Transverse colon (tissue), 4 donors: Measurements from ENCODE around the gene CACNA2D1. TPM values are rescaled to one million over a fixed set of nuclear protein-coding genes. Genes with fewer than 3 reads are reported as not detected.

ENCODE experiments used
- DNase-seq: peaks from one replicate; pipeline ENCODE4 v3.0.0-alpha.2; 2019
- H3K27ac ChIP-seq, 4 donors: fragments of 200-600 bp; sonication (generic); 2 replicates each; pipeline ENCODE4 v1.5.1; 2016 to 2018; ENCODE audit warnings: inconsistent platforms in 4 of 4
- H3K27me3 ChIP-seq: fragments of 200-600 bp; sonication (generic); 2 replicates; pipeline ENCODE4 v1.5.1; 2017; ENCODE audit warnings: inconsistent platforms
- H3K36me3 ChIP-seq, 4 donors: fragments of 200-600 bp; sonication (generic); 2 replicates each; pipeline ENCODE4 v1.5.1; 2017 to 2019; ENCODE audit warnings: inconsistent platforms in 4 of 4
- H3K4me1 ChIP-seq, 4 donors: fragments of 200-600 bp; sonication (generic); 2 replicates each; pipeline ENCODE4 v1.5.1; 2017 to 2020; ENCODE audit warnings: inconsistent platforms in 4 of 4
- H3K4me3 ChIP-seq, 4 donors: fragments of 200-600 bp; sonication (generic); 1 replicate in 1 of 4; 2 replicates in 3 of 4; pipeline versions ENCODE4 v1.5.1 to v1.6.1; 2017 to 2019; ENCODE audit warnings: inconsistent platforms in 4 of 4
- H3K9me3 ChIP-seq, 2 donors: fragments of 200-600 bp; sonication (generic); 2 replicates each; pipeline ENCODE4 v1.5.1; 2017 to 2019; ENCODE audit warnings: inconsistent platforms in 2 of 2
- EP300 ChIP-seq: sonication (generic); formaldehyde crosslinking; IDR thresholded peaks from one replicate; pipeline ENCODE4 v1.6.1; 2017; ENCODE audit warnings: antibody characterized with exemption, low read depth
- POLR2A ChIP-seq: fragments of 450-650 bp; IDR thresholded peaks from one replicate; pipeline ENCODE4 v1.6.1; 2016; ENCODE audit warnings: antibody characterized with exemption, mild to moderate bottlenecking, moderate library complexity
- POLR2AphosphoS5 ChIP-seq, 3 donors: sonication (generic); formaldehyde crosslinking; IDR thresholded peaks; one replicate each; pipeline ENCODE4 v1.6.1; 2016; ENCODE audit warnings: antibody characterized with exemption in 3 of 3
- WGBS, 2 donors: methylation state at CpG; one replicate each; pipeline ENCODE4 v1.1.5; 2018; ENCODE audit warnings: low coverage in 1 of 2; 5-methylcytosine and 5-hydroxymethylcytosine counted together
- in situ Hi-C, 4 donors: fragments of 200-750 bp; cut with MboI; loops; one replicate each; pipeline versions ENCODE4 v1.15.0 to v1.15.1; 2017; ENCODE audit warnings: low sequenced_read_pairs in 3 of 4, low pct_ligation_motif_present in 1 of 4, low pct_unique_long_range_greater_than_20kb in 1 of 4
- intact Hi-C: fragments of 100-400 bp; cut with DNase I; formaldehyde crosslinking; loops from one replicate; pipeline ENCODE4 v1.15.1; 2023; ENCODE audit warnings: low total_unique reads
- total RNA-seq, 4 donors: library from RNA; depleted of rRNA; stranded (reverse); fragments of >200 nt; gene quantifications; one replicate each; pipeline ENCODE4 v1.1.0, GENCODE V29; 2016
- TF ChIP-seq, protein P1 (sequence below), 5 experiments: fragments of 200-600 bp in 3 of 5; fragments of 450-650 bp in 2 of 5; sonication (generic) in 3 of 5; IDR thresholded peaks; 1 replicate in 2 of 5; 2 replicates in 3 of 5; pipeline ENCODE4 v1.5.1; 2016 to 2017; ENCODE audit warnings: antibody characterized with exemption in 5 of 5, inconsistent platforms in 3 of 5, mild to moderate bottlenecking in 2 of 5, moderate library complexity in 1 of 5

The CACNA2D1 gene
- total RNA-seq, 4 donors from 2014 or later: 11.0 to 126 (median 22.9) TPM

DNA sequence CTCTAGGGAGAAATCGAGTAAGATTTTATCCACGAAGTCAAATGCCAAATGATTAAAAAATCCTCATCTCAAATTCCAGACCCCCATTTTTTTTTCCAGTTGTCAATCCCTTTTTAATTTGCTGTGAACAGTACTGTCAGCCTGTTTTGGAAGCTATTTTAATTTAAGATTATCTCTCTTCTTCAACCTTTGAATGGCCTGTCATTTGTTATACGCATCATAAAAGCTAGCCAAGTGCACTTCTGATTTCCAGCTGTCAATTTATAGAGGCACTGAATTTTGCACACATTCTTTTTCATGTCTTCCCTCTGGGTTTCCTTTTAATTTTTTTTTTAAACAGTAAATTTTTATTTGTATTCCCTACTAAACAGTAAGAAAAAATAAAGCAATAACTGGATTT, 337.4 kb downstream of the CACNA2D1 start:
- H3K36me3 ChIP-seq: no peaks in the 10 kb centered on the region

DNA sequence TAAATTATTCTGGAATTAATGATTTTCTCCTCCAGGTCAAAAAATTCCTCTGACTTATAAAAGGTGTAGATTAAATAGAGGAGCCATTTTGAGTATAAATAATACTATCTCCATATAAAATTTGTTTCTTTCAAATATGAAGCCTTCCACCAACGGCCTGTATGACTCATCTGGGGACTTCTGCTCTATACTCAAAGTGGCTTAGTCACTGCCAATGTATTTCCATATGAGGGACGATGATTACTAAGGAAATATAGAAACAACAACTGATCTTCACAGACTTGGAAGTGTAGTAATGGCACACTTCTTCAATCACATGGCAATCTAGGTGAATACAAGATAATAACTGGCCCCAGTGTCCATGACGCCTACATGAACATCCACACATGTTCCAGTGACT, 338.1 kb downstream of the CACNA2D1 start:
- Histone ChIP-seq H3K27me3 (no peaks in the 10 kb centered on the region), H3K4me1 (no peaks in the 10 kb centered on the region), H3K4me3 (no peak overlapping the region), H3K9me3 (no peaks in the 10 kb centered on the region), H3K36me3 (no peaks in the 10 kb centered on the region), H3K27ac (no peak overlapping the region)
- in situ Hi-C loops (no loop called here), intact Hi-C loops (no loop called here)
- TF ChIP-seq POLR2AphosphoS5 (IDR thresholded peaks at IDR 0.05) (no peak), EP300 (no peak), POLR2A (no peak)
- TF ChIP-seq, protein P1, sequence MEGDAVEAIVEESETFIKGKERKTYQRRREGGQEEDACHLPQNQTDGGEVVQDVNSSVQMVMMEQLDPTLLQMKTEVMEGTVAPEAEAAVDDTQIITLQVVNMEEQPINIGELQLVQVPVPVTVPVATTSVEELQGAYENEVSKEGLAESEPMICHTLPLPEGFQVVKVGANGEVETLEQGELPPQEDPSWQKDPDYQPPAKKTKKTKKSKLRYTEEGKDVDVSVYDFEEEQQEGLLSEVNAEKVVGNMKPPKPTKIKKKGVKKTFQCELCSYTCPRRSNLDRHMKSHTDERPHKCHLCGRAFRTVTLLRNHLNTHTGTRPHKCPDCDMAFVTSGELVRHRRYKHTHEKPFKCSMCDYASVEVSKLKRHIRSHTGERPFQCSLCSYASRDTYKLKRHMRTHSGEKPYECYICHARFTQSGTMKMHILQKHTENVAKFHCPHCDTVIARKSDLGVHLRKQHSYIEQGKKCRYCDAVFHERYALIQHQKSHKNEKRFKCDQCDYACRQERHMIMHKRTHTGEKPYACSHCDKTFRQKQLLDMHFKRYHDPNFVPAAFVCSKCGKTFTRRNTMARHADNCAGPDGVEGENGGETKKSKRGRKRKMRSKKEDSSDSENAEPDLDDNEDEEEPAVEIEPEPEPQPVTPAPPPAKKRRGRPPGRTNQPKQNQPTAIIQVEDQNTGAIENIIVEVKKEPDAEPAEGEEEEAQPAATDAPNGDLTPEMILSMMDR (IDR thresholded peaks at IDR 0.05): no peak
- 51 to 54% methylated on average over 3 of the region's 3 CpGs for WGBS, 2 donors
- no peak for DNase-seq

More for the DNA sequence above, 337.4 kb downstream of the CACNA2D1 start:
- in situ Hi-C loops: no loop called here
- Histone ChIP-seq H3K4me1 (no peaks in the 10 kb centered on the region), H3K27ac (no peak overlapping the region), H3K9me3 (no peaks in the 10 kb centered on the region), H3K27me3 (no peaks in the 10 kb centered on the region), H3K4me3 (no peak overlapping the region)
- TF ChIP-seq, protein P1 (IDR thresholded peaks at IDR 0.05): no peak
- TF ChIP-seq POLR2A: no peak
- no peak for TF ChIP-seq POLR2AphosphoS5 (IDR thresholded peaks at IDR 0.05)
- no peak for TF ChIP-seq EP300
- DNase-seq: no peak
- intact Hi-C loops: no loop called here
- WGBS, 2 donors: 81 to 89% methylated on average over 3 of the region's 3 CpGs

DNA sequence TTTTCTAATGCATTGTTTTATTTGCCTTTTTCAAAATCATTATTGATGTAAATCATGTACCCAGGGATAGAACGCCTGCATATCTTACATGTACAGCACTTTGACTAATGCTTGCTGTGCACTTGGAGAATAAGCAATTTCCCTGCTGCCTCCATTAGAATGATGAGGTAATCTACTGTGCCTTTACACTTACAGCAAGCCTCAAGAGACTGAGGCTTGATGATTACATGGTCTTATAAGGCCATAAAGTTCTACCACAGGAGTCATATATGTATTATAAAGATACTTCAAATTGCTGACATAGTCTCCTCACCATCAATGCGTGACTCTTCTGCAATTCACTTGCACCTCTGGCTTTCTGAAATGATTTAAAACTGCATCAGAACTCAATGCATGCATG, 345.2 kb downstream of the CACNA2D1 start:
- 68 to 100% methylated on average over 1 to 2 of the region's 2 CpGs for WGBS, 2 donors
- Histone ChIP-seq H3K27ac (no peak overlapping the region), H3K9me3 (no peaks in the 10 kb centered on the region), H3K4me1 (no peaks in the 10 kb centered on the region), H3K36me3 (no peaks in the 10 kb centered on the region), H3K27me3 (no peaks in the 10 kb centered on the region), H3K4me3 (no peak overlapping the region)
- DNase-seq: no peak
- in situ Hi-C loops: no loop called here
- intact Hi-C loops: no loop called here
- no peak for TF ChIP-seq EP300

DNA sequence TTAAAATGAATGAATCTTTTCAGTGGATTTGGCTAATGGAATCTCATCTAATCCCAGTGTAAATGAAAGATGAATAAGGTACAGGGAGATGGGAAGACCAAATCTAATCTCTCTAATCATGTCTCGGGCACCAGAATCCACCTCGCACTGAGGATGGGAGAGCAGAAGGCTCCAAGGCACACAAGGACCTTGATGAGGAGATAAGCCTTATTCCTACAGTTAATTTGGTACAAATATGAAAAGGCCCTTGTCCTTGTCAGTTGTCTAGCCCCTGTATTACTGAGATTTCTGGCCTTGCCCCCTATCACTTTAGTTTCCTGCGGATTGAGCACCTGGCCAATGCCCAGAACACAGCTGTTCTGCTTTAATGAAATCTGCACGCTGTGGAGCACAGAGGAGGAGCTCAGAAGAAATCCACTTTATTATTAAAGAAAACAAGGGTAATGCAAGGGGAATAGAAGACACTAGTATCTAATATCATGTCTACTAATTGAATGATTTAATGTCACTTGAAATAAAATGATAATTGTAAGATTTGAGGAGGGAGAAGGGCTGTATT, 352.4 kb downstream of the CACNA2D1 start:
- H3K36me3 ChIP-seq: no peaks in the 10 kb centered on the region
- H3K27ac ChIP-seq: no peak overlapping the region
- no peak overlapping the region for H3K4me3 ChIP-seq
- intact Hi-C loops (no loop called here), in situ Hi-C loops (no loop called here)
- no peaks in the 10 kb centered on the region for H3K4me1 ChIP-seq
- no peaks in the 10 kb centered on the region for H3K27me3 ChIP-seq
- no peak for DNase-seq
- H3K9me3 ChIP-seq: no peaks in the 10 kb centered on the region
- WGBS, 2 donors: 80 to 82% methylated on average over 4 of the region's 4 CpGs
- TF ChIP-seq POLR2A: no peak
- no peak for TF ChIP-seq POLR2AphosphoS5 (IDR thresholded peaks at IDR 0.05)
- no peak for TF ChIP-seq EP300
- TF ChIP-seq, protein P1 (IDR thresholded peaks at IDR 0.05): no peak

DNA sequence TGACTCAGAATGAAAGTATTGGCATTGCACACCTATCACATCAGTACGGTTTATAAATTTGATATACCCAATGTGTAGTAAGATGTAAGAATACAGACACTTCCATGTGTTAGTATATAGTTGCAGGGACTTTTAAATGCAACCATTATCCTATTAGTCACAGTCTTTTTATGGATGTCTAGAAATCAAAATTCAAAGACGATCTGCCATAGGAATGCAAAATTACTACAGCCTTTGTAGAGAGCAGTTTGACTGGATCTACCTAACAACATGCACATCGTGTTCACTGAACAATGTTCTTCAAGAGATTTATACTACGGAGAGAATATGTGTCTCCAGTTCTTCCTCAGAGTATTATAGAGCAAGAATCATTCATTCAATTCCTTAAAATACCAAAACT, 356.5 kb downstream of the CACNA2D1 start:
- 80 to 81% methylated on average over 4 of the region's 4 CpGs for WGBS, 2 donors

More for the DNA sequence above, 356.5 kb downstream of the CACNA2D1 start:
- no peak overlapping the region for H3K27ac ChIP-seq
- TF ChIP-seq EP300: no peak
- TF ChIP-seq POLR2AphosphoS5 (IDR thresholded peaks at IDR 0.05): no peak
- no peak for TF ChIP-seq POLR2A
- DNase-seq: no peak
- no peak overlapping the region for H3K4me3 ChIP-seq
- no peaks in the 10 kb centered on the region for H3K27me3 ChIP-seq
- intact Hi-C loops (no loop called here), in situ Hi-C loops (no loop called here)
- no peaks in the 10 kb centered on the region for H3K4me1 ChIP-seq
- H3K9me3 ChIP-seq: no peaks in the 10 kb centered on the region
- H3K36me3 ChIP-seq: no peaks in the 10 kb centered on the region
